PC-9 (cell line): Measurements from ENCODE around the gene IFITM10. TPM values are rescaled to one million over a fixed set of nuclear protein-coding genes. Genes with fewer than 3 reads are reported as not detected.

Experiments used
- BruUV-seq: library from RNA; stranded (reverse); fragments of 400-500 nt; replicated peaks from 2 replicates; lab custom pipeline; 2021; lab: Mats Ljungman, UMichigan
- CTCF ChIA-PET: fragments of 300-600 bp; sonication (Branson Sonifier 250); formaldehyde crosslinking; loops from one replicate; lab custom pipeline; 2022; ENCODE audit warnings: antibody characterized with exemption; lab: Charles Lee
- POLR2A ChIA-PET: fragments of 300-600 bp; sonication (Branson Sonifier 250); formaldehyde crosslinking; loops from one replicate; lab custom pipeline; 2022; ENCODE audit warnings: antibody characterized with exemption; ENCODE audit not compliant: unreplicated experiment; lab: Charles Lee
- DNase-seq, 2 experiments: peaks; one replicate each; pipeline versions ENCODE4 v3.0.0 to v3.0.0-alpha.2; 2015 to 2022; ENCODE audit warnings: mixed read lengths in 1 of 2
- H2AFZ ChIP-seq: fragments of 200-600 bp; sonication (generic); 2 replicates; pipeline ENCODE4 v1.8.1; 2017; ENCODE audit warnings: antibody characterized with exemption
- H3F3A ChIP-seq: fragments of 200-600 bp; sonication (generic); 2 replicates; pipeline ENCODE4 v1.8.1; 2017; ENCODE audit warnings: antibody characterized with exemption, mild to moderate bottlenecking, low read depth; ENCODE audit not compliant: insufficient read depth
- H3K27ac ChIP-seq: fragments of 200-600 bp; sonication (generic); 2 replicates; pipeline ENCODE4 v1.6.1; 2016; ENCODE audit warnings: mixed run types
- H3K27me3 ChIP-seq: fragments of 200-600 bp; sonication (generic); 2 replicates; pipeline ENCODE4 v1.6.1; 2016; ENCODE audit warnings: low read depth, mixed run types; ENCODE audit not compliant: insufficient read depth
- H3K36me3 ChIP-seq: fragments of 200-600 bp; sonication (generic); 2 replicates; pipeline ENCODE4 v1.6.1; 2016; ENCODE audit warnings: low read depth, mixed run types
- H3K4me1 ChIP-seq: fragments of 200-600 bp; sonication (generic); replicated peaks from 2 replicates; pipeline ENCODE4 v1.6.1; 2016; ENCODE audit warnings: mixed run types; ENCODE audit not compliant: insufficient read depth
- H3K4me2 ChIP-seq: fragments of 200-600 bp; sonication (generic); 2 replicates; pipeline ENCODE4 v1.6.1; 2017; ENCODE audit warnings: mixed run types
- H3K4me3 ChIP-seq: fragments of 200-600 bp; sonication (generic); 2 replicates; pipeline ENCODE4 v1.6.1; 2016; ENCODE audit warnings: mixed run types
- H3K79me2 ChIP-seq: fragments of 200-600 bp; sonication (generic); 2 replicates; pipeline ENCODE4 v1.6.1; 2017; ENCODE audit warnings: low read depth, mixed run types
- H3K9me2 ChIP-seq: fragments of 200-600 bp; sonication (generic); 2 replicates; pipeline ENCODE4 v1.8.1; 2017; ENCODE audit warnings: mild to moderate bottlenecking; ENCODE audit not compliant: insufficient read depth
- H3K9me3 ChIP-seq: fragments of 200-600 bp; sonication (generic); 2 replicates; pipeline ENCODE4 v1.8.1; 2016; ENCODE audit warnings: low read depth; ENCODE audit not compliant: insufficient read depth
- H4K20me1 ChIP-seq: fragments of 200-600 bp; sonication (generic); 2 replicates; pipeline ENCODE4 v1.8.1; 2017; ENCODE audit not compliant: insufficient read depth
- CTCF ChIP-seq: fragments of 200-600 bp; sonication (generic); conservative IDR thresholded peaks from 2 replicates; pipeline ENCODE4 v1.6.1; 2017; ENCODE audit warnings: mixed run types, antibody characterized with exemption, mild to moderate bottlenecking, moderate library complexity
- EZH2 ChIP-seq: fragments of 200-600 bp; sonication (generic); IDR thresholded peaks from 2 replicates; pipeline ENCODE4 v1.8.0; 2017; ENCODE audit warnings: antibody characterized with exemption, low read depth
- intact Hi-C: fragments of 100-400 bp; cut with micrococcal nuclease; formaldehyde crosslinking; loops from one replicate; pipeline ENCODE4 v1.10.0; 2022; ENCODE audit not compliant: unreplicated experiment
- total RNA-seq: library from RNA; stranded (reverse); gene quantifications from 2 replicates; pipeline ENCODE4 v1.2.3, GENCODE V29; 2021

IFITM10 gene
- total RNA-seq, 1 experiment from 2014 or later, result 5.5 TPM

- Histone ChIP-seq H3K4me3 (no peak overlapping the region), H3F3A (no peaks in the 10 kb centered on the region; the same call in 1 of the 2 replicates), H3K27ac (no peak overlapping the region), H3K9me3 (no peaks in the 10 kb centered on the region), H3K4me2 (no peak overlapping the region), H3K36me3 (0 out of 2 replicates have a peak, but pooled peaks cover 9% of the 10 kb centered on the region), H3K79me2 (peaks cover 20% of the 10 kb centered on the region), H3K4me1 (peaks cover 12% of the 10 kb centered on the region), H2AFZ (no peak overlapping the region), H3K9me2 (no peaks in the 10 kb centered on the region), H4K20me1 (no peaks in the 10 kb centered on the region), H3K27me3 (no peaks in the 10 kb centered on the region)
- ChIA-PET CTCF (no interaction called here), POLR2A (no interaction called here)
- BruUV-seq, result no TSS peak
- TF ChIP-seq CTCF (no peak), EZH2 (no peak)
- intact Hi-C loops, result no loop called here
- DNase-seq, result no peak
Observed at GRCh38 chr11:1755692-1756561, 5.5 kb upstream of the IFITM10 start.

- H3K27ac ChIP-seq, result no peak overlapping the region
- POLR2A ChIA-PET, result no interaction called here
- CTCF ChIA-PET, result no interaction called here
Observed at GRCh38 chr11:1755344-1755691, 4.9 kb upstream of the IFITM10 start.

More at GRCh38 chr11:1755344-1755691, 4.9 kb upstream of the IFITM10 start:
- no peak for DNase-seq
- intact Hi-C loops, result no loop called here
- no peaks in the 10 kb centered on the region for H3K9me3 ChIP-seq
- H3K4me2 ChIP-seq, result no peak overlapping the region
- H3K27me3 ChIP-seq, result no peaks in the 10 kb centered on the region
- 0 out of 2 replicates have a peak, but pooled peaks cover 9% of the 10 kb centered on the region for H3K36me3 ChIP-seq
- no peak overlapping the region for H2AFZ ChIP-seq
- BruUV-seq, result no TSS peak
- H3K9me2 ChIP-seq, result no peaks in the 10 kb centered on the region
- no peak for TF ChIP-seq EZH2
- TF ChIP-seq CTCF, result no peak
- H3K4me3 ChIP-seq, result no peak overlapping the region
- no peaks in the 10 kb centered on the region for H4K20me1 ChIP-seq
- H3F3A ChIP-seq, result no peaks in the 10 kb centered on the region; the same call in 1 of the 2 replicates
- peaks cover 6% of the 10 kb centered on the region for H3K4me1 ChIP-seq
- peaks cover 14% of the 10 kb centered on the region for H3K79me2 ChIP-seq
